GM21390 (cell line): Measurements from ENCODE around the gene ZFP82.

Source experiments
- ATAC-seq: cut with Tn5 transposase; IDR thresholded peaks from one replicate; pipeline ENCODE4 v1.9.1; 2021; ENCODE audit not compliant: unreplicated experiment

Gene ZFP82

DNA sequence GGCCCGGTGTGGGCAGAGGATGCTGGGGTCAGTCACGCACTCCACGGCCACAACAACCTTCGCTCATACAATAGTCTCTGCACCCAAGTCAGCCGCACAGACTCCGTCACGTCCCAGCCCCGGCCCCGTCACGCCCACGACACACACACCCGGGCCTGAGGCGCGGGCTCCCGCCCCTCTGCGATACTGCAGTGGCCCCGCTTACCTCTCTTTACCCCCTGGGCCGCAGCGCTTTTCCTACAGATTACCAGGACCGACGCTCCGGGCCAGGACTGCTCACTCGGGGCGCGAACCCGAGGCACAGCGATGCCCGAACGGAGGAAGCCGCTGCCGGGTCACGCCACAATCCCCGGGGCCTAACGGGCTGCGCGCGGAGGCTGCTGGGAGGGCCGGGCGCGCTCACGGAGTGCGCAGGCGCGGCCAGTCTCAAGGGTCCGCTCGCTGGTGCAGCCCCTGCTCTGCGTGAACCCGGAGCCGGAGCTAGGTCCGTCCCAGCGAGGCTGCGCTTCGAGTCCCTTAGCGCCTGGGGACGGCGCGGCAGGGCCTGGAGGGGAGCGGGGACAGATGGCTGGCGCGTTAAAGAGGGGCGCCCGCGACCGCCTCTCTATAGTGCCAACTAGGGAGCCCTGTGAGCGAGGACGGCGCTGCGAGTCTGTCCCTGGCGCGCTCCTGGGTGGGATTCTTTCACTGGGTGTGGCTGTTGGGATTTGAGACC, at the start of gene ZFP82:
Gene ZFP82 (minus strand): TSS at position 358 of the 715 bp plus-strand sequence. CDS start 8,855 bp downstream, outside the sequence.
- ATAC-seq: no peak

GRCh38 chr19:36460046-36460445, 41.6 kb upstream of the ZFP82 start:
- no peak for ATAC-seq

- no peak for ATAC-seq
Observed at GRCh38 chr19:36456831-36457230, 38.4 kb upstream of the ZFP82 start.

DNA sequence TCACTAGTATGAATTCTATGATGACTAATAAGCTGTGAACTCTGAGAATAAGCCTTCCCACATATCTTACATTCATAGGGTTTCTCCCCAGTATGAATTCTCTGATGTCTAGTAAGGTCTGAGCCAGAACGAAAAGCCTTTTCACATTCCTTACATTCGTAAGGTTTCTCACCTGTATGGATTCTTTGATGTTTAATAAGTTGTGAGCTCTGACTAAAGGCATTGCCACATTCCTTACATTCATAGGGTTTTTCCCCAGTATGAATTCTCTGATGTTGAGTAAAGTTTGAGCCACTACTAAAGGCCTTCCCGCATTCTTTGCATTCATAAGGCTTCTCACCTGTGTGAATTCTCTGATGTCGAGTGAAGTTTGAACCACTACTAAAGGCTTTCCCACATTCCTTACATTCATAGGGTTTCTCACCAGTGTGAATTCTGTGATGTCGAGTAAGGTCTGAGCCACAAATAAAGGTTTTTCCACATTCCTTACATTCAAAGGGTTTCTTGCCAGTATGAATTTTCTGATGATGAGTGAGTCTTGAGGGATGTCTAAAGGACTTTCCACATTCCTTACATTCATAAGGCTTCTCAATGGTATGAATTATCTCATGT, 30.7 kb upstream of the ZFP82 start:
- no peak for ATAC-seq

DNA sequence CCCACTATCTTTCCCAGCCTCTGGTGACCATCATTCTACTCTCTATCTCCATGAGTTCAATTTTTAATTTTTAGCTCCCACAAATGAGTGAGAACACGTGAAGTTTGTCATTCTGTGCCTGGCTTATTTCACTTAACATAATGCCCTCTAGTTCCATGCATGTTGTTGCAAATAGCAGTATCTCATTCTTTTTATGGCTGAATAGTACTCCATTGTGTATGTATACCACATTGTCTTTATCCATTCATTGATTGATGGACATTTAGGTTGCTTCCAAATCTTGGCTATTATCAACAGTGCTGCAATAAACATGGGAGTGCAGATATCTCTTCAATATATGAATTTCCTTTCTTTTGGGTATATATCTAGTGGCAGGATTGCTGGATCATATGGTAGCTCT, 22.9 kb upstream of the ZFP82 start:
- ATAC-seq: no peak

- no peak for ATAC-seq
Observed at GRCh38 chr19:36436531-36436930, 18.1 kb upstream of the ZFP82 start.

DNA sequence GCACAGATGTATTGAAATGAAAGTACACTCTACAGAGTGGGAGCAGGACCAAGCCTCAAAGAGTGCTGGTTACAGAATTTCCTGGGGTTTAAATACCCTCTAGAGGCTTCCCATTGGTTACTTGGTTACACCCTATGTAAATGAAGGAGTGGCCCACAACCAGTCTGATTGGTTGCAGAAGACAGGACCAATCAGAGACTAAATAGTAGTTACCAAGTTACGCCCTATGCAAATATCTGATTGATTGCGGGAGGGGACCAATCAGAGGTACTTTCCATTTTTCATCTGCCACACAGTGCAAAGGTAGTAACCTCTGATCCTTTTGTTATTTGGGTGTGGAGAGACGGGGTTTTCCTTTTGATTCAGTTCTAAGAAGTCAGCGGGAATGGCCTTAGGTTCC, 5.5 kb upstream of the ZFP82 start:
- ATAC-seq: no peak

DNA sequence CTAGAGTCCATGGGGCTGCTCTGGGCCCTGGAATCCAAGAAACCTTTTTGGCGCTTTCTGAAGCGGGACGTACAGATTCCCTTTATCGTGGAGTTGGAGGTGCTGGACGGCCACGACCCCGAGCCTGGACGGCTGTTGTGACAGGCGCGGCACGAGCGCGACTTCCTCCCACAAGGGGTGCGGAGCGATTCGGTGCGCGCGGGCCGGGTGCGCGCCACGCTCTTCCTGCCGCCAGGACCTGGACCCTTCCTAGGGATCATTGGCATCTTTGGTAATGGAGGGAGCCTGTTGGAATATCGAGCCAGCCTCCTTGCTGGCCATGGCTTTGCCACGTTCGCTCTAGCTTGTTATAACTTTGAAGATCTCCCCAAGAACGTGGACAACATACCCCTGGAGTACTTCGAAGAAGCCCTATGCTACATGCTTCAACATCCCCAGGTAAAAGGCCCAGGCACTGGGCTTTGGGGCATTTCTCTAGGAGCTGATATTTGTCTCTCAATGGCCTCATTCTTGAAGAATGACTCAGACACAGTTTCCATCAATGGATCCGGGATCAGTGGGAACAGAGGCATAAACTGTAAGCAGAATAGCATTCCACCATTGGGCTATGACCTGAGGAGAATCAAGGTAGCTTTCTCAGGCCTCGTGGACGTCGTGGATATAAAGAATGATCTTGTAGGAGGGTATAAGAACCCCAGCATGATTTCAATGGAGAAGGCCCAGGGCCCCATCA, 3.5 kb upstream of the ZFP82 start:
- ATAC-seq: no peak

GRCh38 chr19:36420961-36421748, 2.7 kb upstream of the ZFP82 start:
- no peak for ATAC-seq

- ATAC-seq: no peak
Observed at GRCh38 chr19:36417752-36418286, 625 bp downstream of the ZFP82 start.

GRCh38 chr19:36409841-36410240, 8.6 kb downstream of the ZFP82 start:
- ATAC-seq: no peak

DNA sequence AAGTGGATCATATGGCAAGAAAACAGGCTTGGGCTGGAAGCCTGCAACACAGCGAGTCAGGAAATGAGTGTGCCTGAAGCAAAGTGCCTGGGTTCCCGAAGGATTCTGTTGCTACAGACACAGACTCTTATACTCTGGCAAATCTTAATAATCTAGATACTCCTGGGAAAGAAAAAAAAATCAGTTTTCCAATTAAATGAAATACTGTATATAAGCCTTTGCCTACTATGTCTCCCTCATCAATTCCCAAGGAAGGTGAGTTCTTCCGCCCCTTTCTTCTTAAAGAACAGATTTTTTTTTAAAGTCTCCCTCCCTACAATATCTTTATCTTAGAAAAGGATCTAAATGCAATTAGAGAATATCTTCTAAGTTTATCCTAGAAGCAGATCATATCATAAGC, 10.3 kb downstream of the ZFP82 start:
- ATAC-seq: no peak

GRCh38 chr19:36404498-36404897, 13.9 kb downstream of the ZFP82 start:
- no peak for ATAC-seq

DNA sequence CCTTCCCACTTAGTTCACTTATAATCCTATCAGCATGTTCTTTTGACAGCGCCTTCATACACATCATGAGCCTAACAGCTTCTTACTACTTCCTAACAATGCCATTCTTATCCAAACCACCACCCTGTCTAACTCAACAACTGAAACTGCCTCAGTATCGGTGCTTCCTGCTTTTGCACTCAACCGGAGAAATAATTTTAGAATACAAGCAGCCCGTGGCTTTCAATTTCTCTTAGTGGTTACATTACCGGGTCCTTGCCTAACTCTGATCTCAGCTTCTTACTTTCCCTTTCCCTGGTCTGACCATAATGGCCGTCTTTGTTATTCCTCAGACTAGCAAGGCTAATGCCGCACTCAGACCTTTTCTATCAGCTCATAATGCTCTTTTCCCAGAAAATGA, 17.0 kb downstream of the ZFP82 start:
- no peak for ATAC-seq

DNA sequence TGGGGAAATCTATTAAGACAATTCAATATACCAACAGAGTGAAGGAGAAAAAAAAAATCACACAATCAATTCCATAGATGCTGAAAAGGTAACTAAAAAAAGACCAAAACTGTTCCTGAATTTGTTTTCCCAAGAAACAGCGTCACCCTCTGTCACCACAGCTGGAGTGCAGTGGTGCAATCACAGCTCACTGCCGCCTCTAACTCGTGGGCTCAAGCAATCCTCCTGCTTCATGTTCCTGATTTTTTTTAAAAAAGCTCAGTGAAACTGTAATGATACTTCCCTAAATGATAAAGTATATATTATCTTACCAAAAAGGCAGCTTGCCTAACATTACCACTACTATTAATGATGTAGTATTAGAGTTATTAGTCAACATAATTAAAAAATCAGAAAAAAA, 19.9 kb downstream of the ZFP82 start:
- no peak for ATAC-seq

DNA sequence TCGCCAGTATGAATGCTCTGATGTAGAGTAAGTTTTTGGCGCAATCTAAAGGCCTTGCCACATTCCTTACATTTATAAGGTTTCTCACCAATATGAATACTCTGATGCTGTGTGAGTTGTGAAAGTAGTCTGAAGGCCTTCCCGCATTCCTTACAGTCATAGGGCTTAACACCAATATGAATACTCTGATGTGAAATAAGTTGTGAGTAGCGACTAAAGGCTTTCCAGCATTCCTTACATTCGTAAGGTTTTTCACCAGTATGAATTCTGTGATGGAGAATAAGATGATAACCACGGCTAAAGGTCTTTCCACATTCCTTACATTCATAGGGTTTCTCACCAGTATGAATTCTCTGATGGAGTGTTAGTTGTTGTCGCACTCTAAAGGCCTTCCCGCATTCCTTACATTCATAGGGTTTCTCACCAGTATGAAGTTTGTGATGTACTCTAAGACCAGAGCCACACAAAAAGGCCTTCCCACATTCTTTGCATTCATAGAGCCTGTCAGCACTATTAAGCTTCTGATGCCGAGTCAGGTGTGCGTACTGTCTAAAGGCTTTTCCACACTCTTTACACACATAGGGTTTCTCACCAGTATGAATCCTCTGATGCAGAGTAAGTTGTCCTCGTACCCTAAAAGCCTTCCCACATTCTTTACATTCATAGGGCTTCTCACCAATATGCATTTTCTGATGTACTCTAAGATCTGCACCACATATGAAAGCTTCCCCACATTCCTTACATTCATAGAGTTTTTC, 25.3 kb downstream of the ZFP82 start:
- ATAC-seq: no peak

DNA sequence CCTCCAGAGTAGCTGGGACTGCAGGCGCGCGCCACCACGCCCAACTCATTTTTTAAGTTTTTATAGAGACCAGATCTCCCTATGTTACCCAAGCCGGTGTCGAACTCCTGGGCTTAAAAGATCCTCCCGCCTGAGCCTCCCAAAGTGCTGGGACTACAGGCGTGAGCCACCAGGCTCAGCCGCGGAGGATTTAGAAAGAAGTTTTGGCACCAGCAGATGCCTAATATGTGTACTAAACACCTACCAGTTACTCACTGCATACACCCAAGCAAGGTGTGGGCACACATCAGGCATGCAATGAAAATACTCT, 39.0 kb downstream of the ZFP82 start:
- no peak for ATAC-seq

DNA sequence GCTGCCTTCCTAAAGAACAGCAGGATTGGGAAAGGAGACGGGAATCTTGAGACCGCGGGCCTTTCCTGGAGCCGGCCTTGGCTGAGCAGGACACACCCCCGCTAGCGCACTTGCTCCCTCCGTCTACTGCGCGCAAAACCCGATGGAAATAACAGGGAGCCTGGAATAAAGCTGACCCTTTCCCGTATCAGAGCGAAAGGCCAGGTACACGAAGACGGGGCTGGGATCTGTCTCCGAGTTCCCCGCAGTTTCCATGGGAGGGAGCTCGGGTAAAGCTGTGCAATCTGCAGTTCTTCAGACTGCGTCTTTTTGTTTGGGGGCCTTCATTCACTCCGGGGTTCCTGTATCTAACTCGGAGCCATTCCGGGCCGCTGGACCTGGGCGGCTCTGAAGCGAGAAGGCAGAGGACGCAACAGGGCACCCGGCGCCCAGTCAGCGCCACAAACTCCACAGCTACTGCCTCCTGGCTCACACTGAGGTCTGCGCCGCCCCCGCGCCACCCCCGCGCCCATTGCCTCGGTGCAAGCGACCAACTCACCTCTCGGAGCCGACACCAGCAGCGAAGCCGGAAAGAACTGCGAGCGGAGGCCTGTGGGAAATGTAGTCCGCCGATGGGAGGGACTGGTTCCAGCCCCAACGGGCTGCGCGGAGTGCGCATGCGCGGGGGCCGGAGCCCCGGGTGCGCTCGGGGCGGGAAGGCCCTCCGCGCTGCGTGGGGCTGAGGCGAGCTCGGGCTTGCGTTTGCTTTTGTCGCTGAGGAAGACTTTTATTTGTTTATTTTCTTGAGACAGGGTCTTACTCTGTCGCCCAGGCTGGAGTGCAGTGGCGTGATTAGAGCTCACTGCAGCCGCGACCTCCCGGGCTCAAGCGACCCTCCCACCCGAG, 39.6 kb downstream of the ZFP82 start, which contains the start of gene ZFP14:
Gene ZFP14 (minus strand): TSS at position 577 of the 885 bp plus-strand sequence. CDS start 11,309 bp downstream, outside the sequence.
- peak; percentile 96 for ATAC-seq

DNA sequence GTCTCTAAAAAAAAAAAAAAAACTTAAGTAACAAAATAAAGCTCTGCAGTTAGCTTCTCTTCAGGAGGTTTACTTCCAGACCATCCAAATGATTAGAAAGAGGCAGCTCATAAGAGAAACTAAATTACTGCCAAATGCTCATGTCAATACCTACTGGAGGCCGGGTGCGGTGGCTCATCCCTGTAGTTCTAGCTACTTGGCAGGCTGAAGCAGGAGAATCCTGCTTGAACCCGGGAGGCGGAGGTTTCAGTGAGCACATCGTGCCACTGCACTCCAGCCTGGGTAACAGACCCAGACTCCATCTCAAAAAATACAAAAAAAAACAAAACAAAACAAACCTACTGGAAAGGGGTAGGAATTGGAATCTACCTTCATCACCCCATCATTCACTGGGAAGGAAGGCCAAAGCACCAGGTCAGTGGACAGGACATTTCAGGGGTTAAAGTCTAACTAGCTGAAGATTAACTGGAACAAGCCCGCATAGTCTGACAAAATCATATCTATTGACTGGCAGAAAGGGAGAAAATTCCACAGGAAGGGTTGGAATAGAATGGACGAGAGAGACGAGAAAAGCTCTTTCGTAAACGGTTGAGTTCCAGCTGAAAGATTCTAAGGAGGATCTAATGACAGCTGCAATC, 40.8 kb downstream of the ZFP82 start:
- ATAC-seq: no peak
